GM19468 (cell line): ENCODE data around the gene DLK1.

Experiments
- ATAC-seq: cut with Tn5 transposase; IDR thresholded peaks from one replicate; pipeline ENCODE4 v1.9.1; 2021; ENCODE audit warnings: mild to moderate bottlenecking, moderate library complexity, moderate number of reproducible peaks; ENCODE audit not compliant: unreplicated experiment; ENCODE audit errors: extremely low read depth

Gene DLK1

DNA sequence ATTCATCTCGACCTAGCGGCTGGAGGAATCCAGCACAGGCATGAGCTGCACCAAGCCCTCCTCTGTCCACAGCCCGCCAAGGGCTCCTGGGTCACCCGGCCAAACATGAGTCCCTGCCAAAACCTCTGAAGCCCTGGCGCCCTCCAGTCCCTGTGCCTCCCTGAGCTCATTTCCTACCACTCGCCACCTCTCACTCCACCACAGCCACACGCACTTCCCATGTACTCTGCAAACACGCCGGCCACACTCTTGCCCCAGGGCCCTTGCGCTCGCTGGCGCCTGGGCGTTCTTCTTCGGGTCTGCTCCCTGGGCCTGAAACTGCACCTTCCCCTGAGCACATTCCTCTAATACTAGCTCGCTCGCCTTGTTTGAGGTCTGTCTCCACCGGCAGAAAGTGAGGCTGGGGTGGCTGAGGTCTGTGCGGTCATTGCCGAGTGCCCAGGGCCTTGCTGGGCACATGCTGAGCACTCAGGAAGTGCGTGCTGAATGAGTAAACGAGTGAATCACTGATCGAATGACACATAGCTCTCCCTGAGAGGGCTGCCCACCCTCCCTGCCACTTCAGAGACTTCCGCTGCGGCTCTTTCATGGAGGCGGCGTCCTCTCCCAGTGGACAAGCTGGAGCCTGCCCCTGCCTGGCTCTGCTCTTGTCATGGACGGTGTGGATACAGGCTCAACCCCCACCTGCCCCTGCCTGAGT is 33.7 kb upstream of the DLK1 start:
- ATAC-seq = no peak

DNA sequence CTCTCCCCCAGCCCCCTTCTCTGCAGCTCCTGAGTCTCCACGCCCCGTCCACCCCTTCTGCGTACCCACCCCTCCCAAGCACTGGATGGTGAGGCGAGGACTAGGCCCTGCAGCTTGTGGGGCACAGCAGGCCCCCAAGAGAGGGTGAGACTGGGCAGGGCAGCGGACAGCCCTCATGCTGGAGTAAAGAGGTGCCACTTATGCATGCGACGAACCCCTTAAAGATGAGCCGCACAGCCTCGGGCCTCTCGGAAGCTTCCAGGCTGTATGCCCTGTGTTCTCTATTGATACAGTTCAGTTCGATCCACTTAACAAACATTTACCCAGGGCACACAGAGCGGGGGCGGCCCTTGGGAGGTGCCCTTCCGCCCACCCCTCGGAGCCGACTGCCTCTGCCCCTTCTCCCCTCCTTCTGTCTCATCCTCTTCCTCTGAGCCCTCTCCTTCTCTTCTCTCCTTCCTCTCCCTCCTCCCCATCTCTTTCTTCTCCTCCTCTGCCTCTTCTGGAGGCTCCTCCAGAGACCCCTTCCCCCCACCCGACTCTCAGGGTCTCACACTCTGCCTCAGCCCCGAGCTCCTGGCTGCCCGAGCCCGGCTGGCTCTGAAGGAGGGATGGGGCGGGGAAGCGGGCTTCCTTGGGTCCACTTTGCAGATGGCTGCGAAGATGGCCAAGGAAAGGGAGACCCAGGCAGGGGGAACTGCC is 32.7 kb upstream of the DLK1 start:
- ATAC-seq = no peak

DNA sequence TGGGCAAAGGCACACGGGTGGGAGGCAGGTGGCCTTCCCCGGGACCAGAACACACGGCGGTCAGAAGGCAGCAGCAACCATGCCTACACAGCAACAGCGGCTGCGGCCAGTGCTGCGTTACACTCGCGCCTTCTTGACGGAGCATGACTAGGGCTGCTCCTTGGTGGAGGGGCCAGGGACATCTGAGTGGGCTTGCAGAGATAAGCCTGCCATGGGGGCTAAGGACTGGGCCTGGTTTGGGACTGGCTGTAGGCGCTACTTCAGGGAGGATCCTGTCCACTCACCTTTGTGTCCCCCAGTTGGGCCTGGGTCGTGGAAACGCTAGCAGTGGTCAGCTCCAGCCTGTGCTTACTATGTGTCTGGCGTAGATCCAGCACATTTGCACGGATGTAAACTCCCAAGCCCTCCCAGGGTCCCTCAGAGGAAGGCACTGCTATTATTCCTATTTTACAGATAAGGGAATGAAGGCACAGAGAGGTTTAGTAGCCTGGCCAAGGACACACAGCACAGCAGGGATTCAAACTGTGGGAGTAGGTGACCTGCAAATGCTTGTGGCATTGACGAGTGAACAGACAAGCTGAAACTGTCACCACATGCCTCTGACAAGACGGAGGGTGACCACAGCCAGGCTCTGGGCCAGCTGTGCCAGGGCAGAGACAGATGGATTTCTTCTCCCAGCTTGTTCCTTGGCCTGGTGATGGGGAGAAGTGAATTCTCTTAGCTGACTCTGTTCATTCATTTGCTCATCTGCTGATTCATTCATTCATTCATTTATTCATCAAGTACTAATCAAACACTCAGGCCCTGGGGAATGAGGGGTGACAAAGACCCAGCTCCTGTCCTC is 31.9 kb upstream of the DLK1 start:
- ATAC-seq = no peak

DNA sequence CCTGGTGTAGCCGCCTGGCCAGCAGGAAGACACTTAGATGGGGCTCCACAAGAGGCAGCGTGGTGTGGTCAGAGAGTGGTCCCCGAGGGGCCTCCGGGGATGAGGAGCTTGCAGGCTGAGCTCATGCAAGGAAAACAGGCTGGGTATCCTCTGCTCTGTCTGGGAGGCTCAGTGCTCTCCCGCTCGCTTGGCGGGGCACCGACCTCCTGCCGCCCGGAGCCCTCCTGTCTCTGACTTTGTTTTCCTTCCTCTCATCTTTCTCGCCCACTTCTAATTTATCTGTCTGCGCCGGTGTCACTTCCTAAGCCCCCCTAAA is 31.3 kb upstream of the DLK1 start:
- no peak for ATAC-seq

DNA sequence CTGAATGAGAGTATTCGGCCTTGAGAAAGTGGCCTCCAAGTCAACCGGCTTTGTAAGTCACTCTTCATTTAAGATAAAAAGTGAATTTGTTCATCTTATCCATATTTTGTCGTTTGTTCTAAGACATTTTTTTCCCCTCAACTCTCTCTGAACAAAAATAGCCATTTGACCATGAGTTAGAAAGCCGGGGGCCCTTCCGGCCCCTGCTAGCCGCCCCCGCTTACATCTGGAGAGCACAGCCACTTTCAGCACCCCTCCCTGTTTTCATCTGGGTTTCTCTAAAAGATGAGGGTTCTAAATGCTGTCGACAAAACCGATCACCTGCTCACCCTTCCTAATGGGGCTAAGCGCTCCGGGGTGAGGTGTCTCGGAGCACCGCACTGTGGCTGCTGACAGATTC is 30.7 kb upstream of the DLK1 start:
- ATAC-seq = no peak

DNA sequence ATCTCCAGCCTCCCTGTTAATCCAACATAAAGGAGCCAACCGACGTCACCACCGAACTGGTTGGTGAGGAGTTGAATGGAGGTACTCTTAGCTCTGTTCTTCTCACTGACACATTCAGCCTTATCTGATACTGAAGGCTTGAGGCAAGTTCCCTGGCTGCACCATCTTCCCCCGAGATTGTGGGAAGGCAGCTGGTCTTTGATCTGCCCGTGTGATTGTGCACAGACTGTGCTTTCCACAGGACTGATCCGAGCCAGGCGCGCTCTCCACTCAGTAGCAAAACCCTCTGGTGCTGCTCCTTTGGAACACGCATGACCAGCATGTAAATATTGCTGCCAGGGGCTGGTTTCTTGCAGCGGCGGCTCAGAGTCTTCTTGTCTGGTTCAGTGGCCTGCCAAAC is 30.1 kb upstream of the DLK1 start:
- ATAC-seq = no peak

DNA sequence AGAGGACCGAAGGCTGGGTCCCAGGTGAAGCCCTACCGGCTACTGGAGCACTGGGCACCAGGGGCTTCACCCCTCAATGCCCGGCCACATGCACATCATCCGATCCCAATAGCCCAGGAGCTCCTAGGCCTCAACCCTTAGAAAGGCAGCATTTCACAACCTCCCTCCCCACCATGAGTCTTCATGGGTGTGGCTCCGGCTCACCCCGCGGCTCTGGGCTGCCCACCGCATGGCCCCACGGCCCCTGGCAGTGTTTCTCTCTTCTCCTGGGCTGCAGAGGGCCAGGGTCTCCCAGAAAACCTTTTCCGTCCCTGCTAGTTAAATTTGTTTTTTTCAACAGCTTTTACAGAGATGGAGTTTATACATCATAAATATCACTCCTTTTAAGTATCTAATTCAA is 28.6 kb upstream of the DLK1 start:
- ATAC-seq = no peak

DNA sequence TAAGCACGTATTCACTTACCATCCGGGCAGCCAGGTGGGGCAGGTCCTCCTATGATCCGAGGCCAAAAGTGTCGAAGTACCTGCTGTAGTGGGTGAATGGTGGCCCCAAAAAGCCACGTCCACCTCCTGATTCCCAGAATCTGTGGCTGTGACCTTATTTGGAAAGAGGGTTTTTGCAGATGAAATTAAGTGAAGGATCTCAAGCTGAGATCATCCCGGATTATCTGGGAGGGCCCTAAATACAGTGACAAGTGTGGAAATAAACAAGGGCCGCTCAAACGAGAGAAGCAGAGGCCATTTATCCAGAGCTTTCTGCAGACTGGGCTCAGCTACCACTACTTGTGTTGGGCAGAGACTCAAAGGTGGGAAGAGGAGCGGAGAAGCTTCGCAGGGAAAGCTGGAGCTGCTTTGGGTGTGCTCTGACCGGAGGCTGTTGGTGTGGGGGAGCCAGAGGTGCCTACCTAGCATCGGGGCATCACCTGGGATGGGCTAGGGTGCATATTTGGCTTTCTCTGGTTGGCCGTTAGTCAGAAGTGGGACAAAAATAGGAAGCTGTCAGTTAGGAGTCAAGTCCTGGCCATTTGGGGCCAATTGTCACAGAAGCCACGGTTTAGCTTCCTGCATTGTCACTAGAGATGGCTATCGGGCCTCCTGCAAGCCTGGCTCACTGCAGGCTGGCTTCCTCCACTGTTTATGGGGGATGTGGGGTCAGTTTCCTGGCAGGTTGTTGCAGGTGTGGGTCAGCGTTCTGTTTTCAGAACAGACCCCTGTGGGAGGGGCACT is 27.8 kb upstream of the DLK1 start:
- no peak for ATAC-seq

DNA sequence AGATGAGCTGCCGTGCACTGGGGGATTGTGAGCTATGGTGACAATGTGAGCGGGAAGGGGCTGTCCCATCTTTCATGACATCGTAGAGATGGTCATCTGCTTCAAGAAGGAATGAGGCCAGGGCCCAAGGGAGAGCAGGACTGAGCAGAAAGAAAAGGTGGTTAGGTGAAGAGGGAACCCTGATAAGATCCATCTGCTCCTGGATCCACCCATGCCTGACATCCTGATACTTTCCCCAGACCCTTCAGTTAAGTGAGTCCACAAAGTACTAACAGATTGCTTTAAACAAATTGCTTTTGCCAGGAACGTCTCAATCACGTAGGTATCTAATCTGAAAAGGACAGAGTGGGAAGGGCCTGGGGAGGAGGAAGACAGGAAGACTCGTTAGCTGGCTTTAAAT is 25.4 kb upstream of the DLK1 start:
- ATAC-seq = no peak

DNA sequence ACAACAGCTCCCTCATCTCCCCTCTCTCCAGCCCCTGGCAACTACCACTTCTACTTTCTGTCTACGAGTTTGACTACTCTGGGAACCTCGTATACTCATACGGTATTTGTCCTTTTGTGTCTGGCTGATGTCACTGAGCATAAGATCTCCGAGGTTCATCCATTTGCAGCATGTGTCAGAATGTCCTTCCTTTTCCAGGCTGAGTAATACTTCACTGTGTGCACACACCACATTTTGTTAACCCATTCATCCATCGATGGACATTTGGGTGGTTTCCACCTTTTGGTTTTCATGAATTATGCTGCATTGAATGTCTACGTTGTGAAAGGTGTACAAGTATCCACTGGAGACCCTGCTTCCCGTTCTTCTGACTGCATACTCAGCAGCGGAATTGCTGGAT is 24.1 kb upstream of the DLK1 start:
- no peak for ATAC-seq

DNA sequence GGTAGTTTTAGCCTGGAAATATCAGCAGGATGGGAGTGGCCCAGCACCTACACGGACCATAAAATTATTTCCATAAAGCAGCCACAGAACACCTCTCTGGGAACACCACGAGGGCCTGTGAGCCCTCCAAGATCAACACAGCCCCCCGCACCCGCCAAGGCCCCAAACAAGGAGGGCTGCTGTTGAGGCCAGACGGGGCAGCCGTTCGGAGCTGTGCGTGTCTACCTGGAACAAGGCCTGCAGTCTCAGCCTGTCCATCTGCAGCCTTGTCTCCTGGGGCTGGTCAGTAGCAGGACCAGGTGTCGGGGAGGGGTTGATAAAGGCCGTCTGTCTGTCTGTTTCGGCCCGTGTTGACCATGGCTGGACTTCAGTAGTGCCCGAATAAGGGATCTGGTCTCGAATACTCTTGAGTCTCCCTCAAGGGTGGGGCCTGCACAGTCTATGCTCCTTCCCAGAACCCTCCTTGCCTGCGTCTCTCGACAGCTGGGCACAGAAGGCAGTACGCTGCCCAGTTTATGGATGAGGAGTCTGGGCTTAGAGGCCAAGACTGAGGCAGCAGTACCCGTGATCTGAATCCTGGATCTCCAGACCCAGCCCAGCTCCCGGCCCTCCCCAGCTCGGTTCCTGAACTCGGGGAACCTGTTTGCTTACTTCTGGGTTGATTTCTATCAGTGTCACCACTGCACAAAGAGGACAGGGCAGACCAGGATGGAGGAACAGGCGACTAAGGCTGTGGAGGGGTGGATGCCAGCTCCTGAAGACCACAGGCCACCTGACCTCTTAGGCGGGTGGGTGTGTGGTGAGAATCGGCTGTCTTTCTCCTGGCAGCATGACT is 23.1 kb upstream of the DLK1 start:
- no peak for ATAC-seq

DNA sequence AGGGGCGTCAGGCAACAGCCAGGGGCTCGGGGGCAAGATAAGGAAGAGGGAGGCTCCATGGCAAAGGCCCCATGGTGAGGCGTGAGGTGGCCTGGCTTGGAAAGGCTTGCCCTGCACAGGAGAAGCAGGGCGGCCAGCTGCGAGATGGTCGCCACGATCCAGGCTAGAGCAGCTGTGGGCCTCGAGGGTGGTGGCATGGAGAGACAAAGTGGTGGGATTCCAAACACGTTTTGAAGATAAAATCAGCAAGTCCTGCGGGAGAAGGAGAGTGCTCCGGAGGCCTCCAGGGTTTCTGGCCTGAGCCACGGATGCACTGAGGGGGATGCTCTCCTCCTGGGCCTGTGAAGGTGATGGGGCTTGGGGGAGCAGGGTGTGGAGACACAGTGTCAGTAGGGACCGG is 20.5 kb upstream of the DLK1 start:
- ATAC-seq = no peak

DNA sequence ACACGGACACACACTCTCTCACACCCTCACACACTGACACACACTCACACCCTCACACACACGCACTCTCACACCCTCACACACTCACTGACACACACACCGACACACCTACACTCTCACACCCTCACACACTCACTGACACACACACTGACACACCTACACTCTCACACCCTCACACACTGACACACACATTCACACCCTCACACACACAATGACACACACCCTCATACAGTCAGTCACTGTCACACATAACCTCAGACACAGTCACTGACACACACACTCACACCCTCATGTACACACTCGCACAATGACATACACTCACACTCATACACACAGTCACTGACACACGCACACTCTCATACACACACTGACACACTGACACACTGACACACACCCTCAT is 19.8 kb upstream of the DLK1 start:
- ATAC-seq = no peak

DNA sequence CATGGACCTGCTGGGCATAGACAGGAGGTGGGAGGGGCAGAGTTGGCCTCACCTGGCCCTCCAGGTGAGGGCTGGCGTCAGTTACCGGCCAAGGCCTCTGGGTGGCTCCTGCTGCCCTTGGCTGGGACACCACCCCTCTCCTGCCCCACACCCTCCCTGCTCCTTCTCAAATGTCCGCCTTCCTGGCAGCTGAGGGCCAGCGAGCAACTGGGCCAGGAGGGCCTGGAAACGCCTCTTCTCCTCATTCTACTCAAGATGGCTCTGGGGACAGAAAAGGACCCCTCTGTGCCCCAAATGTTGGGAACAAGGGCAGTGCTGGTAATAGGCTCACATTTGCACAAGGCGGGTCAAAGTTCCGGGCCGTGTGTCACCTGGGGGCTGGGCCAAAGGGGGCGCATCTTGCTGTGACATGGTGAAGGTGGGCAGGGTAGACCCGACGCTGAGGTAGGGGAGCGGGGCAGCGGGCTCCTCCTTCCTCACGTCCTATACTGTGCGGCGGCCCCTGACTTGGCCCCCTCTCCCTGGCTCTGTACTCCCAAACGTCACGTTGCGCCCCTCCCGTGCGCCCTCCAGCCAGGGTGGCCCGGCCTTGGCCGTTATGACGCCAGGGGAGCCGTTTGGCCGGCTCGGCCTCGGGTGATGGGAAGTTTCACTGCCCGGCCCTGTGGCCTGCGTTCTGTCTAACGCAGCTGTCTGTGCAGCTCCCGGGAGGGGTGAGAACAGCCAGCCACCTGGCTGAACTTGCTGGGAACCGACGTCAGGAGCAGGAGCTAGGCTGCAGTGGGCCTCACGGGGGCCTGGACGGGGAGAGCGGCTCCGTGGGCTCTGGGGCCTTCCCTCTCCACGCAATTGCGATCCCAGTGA is 18.0 kb upstream of the DLK1 start:
- no peak for ATAC-seq

DNA sequence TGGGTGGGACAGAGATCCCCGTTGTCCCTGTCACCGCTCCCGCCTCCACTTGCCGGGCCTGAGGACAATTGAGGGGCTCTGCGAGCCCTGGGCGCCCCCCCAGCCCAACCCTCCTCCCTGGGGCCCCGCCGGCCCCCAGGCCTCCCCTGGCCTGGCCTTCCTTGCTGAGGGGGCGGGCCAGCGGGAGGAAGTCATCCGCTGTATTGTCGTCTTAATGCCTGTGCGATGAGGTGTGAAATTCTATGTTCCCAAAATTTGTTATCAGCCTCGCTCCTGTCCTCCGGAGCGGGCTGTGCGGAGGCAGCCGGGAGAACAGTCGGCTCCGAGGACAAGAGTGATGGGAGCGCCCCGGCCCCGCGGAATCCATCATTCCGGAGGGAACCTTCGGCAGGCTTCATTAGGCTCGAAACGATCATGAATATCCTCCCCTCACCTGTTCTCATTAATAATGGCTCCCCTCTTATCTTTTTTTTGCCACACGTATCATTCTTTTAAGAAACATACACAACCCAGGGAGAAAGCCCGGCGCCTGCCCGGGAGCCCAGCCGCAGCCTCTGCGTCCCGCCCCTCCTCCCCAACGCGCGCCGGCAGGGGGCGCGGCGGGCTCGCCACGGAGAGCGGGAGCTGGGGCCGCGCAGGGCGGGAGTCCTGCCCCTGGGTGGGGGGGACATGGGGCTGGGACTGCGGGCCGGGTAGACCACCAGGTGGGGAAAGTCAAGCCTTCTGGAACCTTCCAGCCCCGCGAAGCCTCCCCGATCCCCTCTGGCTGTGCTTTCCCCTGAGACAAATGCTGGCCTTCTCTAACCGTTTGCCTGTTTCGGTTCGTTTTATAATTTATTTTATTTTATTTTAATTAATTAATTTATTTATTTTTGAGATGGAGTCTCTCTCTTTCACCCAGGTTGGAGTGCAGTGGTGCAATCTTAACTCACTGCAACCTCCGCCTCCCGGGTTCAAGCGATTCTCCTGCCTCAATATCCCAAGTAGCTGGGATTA is 17.1 kb upstream of the DLK1 start:
- no peak for ATAC-seq

DNA sequence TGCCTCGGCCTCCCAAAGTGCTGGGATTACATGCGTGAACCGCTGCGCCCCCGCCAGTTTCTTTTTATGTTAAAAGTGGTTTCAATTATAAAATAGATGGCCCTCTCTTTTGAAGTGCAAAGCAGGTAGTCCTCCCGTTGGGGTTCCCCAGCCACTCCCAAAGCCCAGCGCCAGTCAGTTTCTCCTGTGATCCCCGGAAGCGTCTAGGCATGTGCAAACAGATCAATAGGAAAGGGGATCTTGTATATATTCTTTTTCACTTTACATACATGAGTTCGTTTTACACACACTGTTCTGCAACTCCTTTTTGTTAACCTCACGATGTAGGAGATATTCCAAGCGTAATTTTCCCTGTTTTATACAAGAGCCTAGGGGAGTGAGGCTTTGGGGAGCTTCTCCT is 16.3 kb upstream of the DLK1 start:
- ATAC-seq = no peak

DNA sequence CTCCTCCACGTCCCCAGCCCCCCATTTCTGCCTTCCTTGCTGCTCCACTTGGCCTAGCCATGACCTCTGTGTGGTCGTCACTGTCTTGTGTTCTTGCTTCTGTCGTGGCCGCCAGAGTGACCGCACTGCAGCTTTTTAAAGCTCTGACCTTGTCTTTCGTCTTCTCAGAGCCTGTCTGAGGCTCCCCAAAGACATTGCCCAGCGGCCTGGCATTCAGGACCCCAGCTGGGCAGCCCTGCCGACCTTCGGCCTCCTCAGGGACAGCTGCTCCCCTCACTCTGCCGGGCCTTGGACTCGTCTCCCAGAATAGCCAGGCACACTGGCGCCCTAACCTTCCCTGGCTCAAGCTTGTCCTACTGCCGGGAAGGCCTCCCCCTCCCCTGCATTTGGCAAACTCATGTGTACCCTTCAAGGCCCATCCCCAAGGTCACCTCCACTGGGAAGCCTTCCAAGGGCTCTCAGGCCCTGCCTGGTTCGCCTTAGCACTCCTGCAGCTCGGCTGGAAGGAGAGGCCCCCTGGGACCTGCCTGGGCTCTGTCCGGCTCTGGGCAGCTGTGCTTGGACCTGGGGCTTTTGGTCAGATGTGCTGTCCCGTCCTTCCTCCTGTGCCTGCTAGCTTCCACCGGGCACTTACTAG is 15.7 kb upstream of the DLK1 start:
- no peak for ATAC-seq
